ENCODE data around the gene CCDC51. TPM values are rescaled to one million over a fixed set of nuclear protein-coding genes. Genes with fewer than 3 reads are reported as not detected.

Gene CCDC51
- total RNA-seq, 1 experiment from 2014 or later = 29.3 TPM

DNA sequence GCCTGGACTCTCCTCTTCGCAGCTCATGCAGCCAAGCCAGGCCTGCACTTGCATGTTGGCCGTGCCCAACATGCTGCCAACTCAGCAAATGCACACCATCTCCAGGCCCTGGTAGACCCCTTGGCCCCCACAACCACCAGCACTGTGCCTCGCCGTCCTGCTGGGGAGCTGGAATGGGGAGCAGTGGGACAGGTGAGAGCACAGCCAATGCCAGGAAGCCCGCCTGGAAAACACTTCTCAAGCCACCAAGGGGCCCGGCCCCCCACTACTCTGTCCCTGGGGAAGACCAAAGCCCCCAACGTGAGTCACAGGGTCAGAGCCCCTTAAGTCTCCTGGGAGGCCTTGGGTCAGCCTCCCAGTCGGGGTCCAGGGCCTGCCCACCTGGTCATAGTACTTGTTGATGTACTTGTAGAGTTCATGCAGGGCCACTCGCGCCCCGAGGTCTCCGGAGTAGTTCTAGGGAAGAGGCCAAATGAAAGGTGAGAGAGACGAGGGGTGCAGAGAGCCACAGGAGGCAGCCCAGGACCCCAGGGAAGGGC lies 34.5 kb downstream of the CCDC51 start:
- peaks cover 14 to 36% of the 10 kb centered on the region in 2 experiments for H3K4me1 ChIP-seq (ENCODE audit: control insufficient read depth in 1 of 2, insufficient read depth in 2 of 2, low read length in 2 of 2)
- H2AFZ ChIP-seq (ENCODE audit: low read depth, low read length, poor library complexity, severe bottlenecking) = no peak overlapping the region
- ATAC-seq (no peak), DNase-seq (ENCODE audit: low read depth, low spot score) (no peak)
- H3K27ac ChIP-seq (ENCODE audit: low read depth, low read length) = no peak overlapping the region
- RAD21 ChIA-PET (ENCODE audit: low non-redundant PET in 1 of 2, low total read pairs in 2 of 2, uncharacterized antibody in 2 of 2, unreplicated experiment in 2 of 2) = no interaction called here
- TF ChIP-seq FOSL1 (IDR thresholded peaks at IDR 0.05; ENCODE audit: low read depth) = no peak
- no peak for TF ChIP-seq CBX3 (IDR thresholded peaks at IDR 0.05; ENCODE audit: low read depth)
- no peak for TF ChIP-seq EZH2 (IDR thresholded peaks at IDR 0.05)
- TF ChIP-seq SP1 (IDR thresholded peaks at IDR 0.05; ENCODE audit: low read depth) = no peak
- POLR2A ChIA-PET = no interaction called here
- peaks cover 2 to 3% of the 10 kb centered on the region in 2 experiments; a peak in 2 of 4 replicates for H3K36me3 ChIP-seq (ENCODE audit: control insufficient read depth in 1 of 2, insufficient read depth in 2 of 2, low read length in 2 of 2)
- no peak overlapping the region for H3K4me2 ChIP-seq (ENCODE audit: low read length)
- H4K20me1 ChIP-seq (ENCODE audit: insufficient read depth) = no peaks in the 10 kb centered on the region
- H3K4me3 ChIP-seq (replicated peaks in 1 of 2; ENCODE audit: low read depth in 1 of 2, low read length in 2 of 2) = no peak overlapping the region
- no peaks in the 10 kb centered on the region for H3K9me2 ChIP-seq (ENCODE audit: insufficient read depth)
- no peak overlapping the region for H3K9ac ChIP-seq (ENCODE audit: low read length)
- H3K79me2 ChIP-seq (ENCODE audit: insufficient read depth, low read length) = no peaks in the 10 kb centered on the region
- BruUV-seq (replicated peaks) = no TSS peak
- intact Hi-C loops (cut with micrococcal nuclease) = no loop called here
- no peaks in the 10 kb centered on the region for H3K27me3 ChIP-seq (ENCODE audit: insufficient read depth, low read length)
- CTCF ChIA-PET = interaction anchor here (8.0 kb wide), 1 partner anchor 30 kb away, joined by 386 read pairs; no protein-coding TSS in a partner anchor
- H3K9me3 ChIP-seq (ENCODE audit: control insufficient read depth in 1 of 2, insufficient read depth in 1 of 2, low read depth in 1 of 2, low read length in 2 of 2) = no peaks in the 10 kb centered on the region

DNA sequence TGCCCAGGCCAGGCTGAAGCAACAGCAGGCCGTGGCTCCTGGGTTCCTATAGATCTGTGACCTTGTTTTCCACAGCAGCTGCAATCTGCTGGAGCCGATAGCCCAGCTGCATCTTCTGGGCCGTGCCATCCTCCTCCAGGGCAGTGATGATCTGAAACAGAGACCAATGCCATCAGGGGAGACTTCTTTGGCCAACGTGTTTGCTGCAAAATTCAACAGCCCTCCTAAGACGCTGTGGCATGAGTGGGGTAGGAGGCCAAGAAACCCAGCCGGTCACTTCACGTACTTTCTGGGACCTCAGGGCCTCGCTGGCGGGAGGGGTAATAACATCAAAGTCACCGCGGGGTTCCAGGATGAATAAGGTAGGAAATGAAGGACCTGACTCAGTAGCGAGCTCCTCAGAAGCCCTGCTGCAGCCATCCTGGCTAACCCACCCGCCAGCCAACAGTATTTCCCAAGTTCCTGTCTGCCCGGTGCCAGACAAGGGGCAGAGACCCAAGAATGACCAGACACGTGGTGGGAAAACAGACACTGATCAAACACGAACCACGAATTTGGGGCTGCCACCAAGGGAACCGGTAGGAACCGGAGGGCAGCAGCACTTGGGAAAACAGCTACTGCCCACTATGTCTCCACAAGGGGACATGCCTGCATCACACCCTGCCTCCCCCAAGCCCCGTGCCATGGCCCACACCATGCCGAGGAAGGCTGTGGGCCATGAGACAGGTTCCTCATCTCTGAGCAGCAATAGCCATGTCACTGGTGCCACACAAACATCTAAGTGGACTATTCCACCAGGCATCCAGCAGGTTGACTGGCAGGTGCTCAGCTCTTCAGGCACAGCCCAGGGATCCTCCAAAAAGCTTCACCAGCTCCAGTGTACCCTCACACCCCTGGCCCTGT lies 35.2 kb downstream of the CCDC51 start:
- ChIA-PET RAD21 (ENCODE audit: low non-redundant PET in 1 of 2, low total read pairs in 2 of 2, uncharacterized antibody in 2 of 2, unreplicated experiment in 2 of 2) (interaction anchor here in 1 of 2 experiments (1.4 kb wide), 1 partner anchor 32 kb away, joined by 3 read pairs; no protein-coding TSS in a partner anchor), CTCF (interaction anchor here (8.0 kb wide), 1 partner anchor 30 kb away, joined by 386 read pairs; no protein-coding TSS in a partner anchor), POLR2A (interaction anchor here (0.6 kb wide), 1 partner anchor 605 kb away, joined by 3 read pairs; no protein-coding TSS in a partner anchor)
- H3K36me3 ChIP-seq (ENCODE audit: control insufficient read depth in 1 of 2, insufficient read depth in 2 of 2, low read length in 2 of 2) = peaks cover 2 to 3% of the 10 kb centered on the region in 2 experiments; a peak in 2 of 4 replicates
- no TSS peak for BruUV-seq (replicated peaks)
- DNase-seq (ENCODE audit: low read depth, low spot score) = no peak
- H4K20me1 ChIP-seq (ENCODE audit: insufficient read depth) = no peaks in the 10 kb centered on the region
- H3K9ac ChIP-seq (ENCODE audit: low read length) = no peak overlapping the region
- H3K27me3 ChIP-seq (ENCODE audit: insufficient read depth, low read length) = no peaks in the 10 kb centered on the region
- H3K27ac ChIP-seq (ENCODE audit: low read depth, low read length) = no peak overlapping the region
- peaks cover 14 to 39% of the 10 kb centered on the region in 2 experiments for H3K4me1 ChIP-seq (ENCODE audit: control insufficient read depth in 1 of 2, insufficient read depth in 2 of 2, low read length in 2 of 2)
- H2AFZ ChIP-seq (ENCODE audit: low read depth, low read length, poor library complexity, severe bottlenecking) = no peak overlapping the region
- intact Hi-C loops (cut with micrococcal nuclease) = no loop called here
- H3K9me2 ChIP-seq (ENCODE audit: insufficient read depth) = no peaks in the 10 kb centered on the region
- H3K4me3 ChIP-seq (replicated peaks in 1 of 2; ENCODE audit: low read depth in 1 of 2, low read length in 2 of 2) = no peak overlapping the region
- H3K4me2 ChIP-seq (ENCODE audit: low read length) = no peak overlapping the region
- no peaks in the 10 kb centered on the region for H3K79me2 ChIP-seq (ENCODE audit: insufficient read depth, low read length)
- H3K9me3 ChIP-seq (ENCODE audit: control insufficient read depth in 1 of 2, insufficient read depth in 1 of 2, low read depth in 1 of 2, low read length in 2 of 2) = no peaks in the 10 kb centered on the region
- no peak for ATAC-seq
- TF ChIP-seq, protein P1, sequence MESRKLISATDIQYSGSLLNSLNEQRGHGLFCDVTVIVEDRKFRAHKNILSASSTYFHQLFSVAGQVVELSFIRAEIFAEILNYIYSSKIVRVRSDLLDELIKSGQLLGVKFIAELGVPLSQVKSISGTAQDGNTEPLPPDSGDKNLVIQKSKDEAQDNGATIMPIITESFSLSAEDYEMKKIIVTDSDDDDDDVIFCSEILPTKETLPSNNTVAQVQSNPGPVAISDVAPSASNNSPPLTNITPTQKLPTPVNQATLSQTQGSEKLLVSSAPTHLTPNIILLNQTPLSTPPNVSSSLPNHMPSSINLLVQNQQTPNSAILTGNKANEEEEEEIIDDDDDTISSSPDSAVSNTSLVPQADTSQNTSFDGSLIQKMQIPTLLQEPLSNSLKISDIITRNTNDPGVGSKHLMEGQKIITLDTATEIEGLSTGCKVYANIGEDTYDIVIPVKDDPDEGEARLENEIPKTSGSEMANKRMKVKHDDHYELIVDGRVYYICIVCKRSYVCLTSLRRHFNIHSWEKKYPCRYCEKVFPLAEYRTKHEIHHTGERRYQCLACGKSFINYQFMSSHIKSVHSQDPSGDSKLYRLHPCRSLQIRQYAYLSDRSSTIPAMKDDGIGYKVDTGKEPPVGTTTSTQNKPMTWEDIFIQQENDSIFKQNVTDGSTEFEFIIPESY (IDR thresholded peaks at IDR 0.05; ENCODE audit: extremely low read depth, insufficient replicate concordance, low read length) = no peak
- TF ChIP-seq RAD21 (IDR thresholded peaks at IDR 0.05; ENCODE audit: low read depth) = no peak
- no peak for TF ChIP-seq TCF7L2 (IDR thresholded peaks at IDR 0.05; ENCODE audit: borderline replicate concordance, extremely low read depth, insufficient read depth, insufficient read length)
- TF ChIP-seq ELF1 (IDR thresholded peaks at IDR 0.05; ENCODE audit: borderline replicate concordance, low read depth) = no peak
- no peak for TF ChIP-seq CBX3 (IDR thresholded peaks at IDR 0.05; ENCODE audit: low read depth)
- no peak for TF ChIP-seq FOSL1 (IDR thresholded peaks at IDR 0.05; ENCODE audit: low read depth)
- no peak for TF ChIP-seq YY1 (IDR thresholded peaks at IDR 0.05; ENCODE audit: extremely low read depth, insufficient replicate concordance, low read depth, low read length)
- TF ChIP-seq POLR2AphosphoS5 (IDR thresholded peaks at IDR 0.05; ENCODE audit: low read depth, low read length) = no peak
- TF ChIP-seq, protein P2, sequence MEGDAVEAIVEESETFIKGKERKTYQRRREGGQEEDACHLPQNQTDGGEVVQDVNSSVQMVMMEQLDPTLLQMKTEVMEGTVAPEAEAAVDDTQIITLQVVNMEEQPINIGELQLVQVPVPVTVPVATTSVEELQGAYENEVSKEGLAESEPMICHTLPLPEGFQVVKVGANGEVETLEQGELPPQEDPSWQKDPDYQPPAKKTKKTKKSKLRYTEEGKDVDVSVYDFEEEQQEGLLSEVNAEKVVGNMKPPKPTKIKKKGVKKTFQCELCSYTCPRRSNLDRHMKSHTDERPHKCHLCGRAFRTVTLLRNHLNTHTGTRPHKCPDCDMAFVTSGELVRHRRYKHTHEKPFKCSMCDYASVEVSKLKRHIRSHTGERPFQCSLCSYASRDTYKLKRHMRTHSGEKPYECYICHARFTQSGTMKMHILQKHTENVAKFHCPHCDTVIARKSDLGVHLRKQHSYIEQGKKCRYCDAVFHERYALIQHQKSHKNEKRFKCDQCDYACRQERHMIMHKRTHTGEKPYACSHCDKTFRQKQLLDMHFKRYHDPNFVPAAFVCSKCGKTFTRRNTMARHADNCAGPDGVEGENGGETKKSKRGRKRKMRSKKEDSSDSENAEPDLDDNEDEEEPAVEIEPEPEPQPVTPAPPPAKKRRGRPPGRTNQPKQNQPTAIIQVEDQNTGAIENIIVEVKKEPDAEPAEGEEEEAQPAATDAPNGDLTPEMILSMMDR (IDR thresholded peaks at IDR 0.05 in 2 of 3, conservative IDR thresholded peaks at IDR 0.05 in 1 of 3; ENCODE audit: borderline replicate concordance in 1 of 3, insufficient read depth in 1 of 3, low read depth in 2 of 3, low read length in 2 of 3) = no peak
- no peak for TF ChIP-seq EGR1 (IDR thresholded peaks at IDR 0.05; ENCODE audit: low read depth)
- no peak for TF ChIP-seq POLR2A (IDR thresholded peaks at IDR 0.05; ENCODE audit: borderline replicate concordance, extremely low read depth, insufficient read depth, insufficient read length)
